D721Med (cell line): ENCODE data around the gene TMEM52B.

Source experiments
- DNase-seq: peaks from one replicate; pipeline ENCODE4 v3.0.0; 2011; ENCODE audit warnings: low spot score; ENCODE audit not compliant: insufficient read length
- FAIRE-seq: peaks from 2 replicates; lab custom pipeline; 2011; peaks lifted over from hg19 to GRCh38; lab: Jason Lieb, UNC
- TF ChIP-seq, protein P1 (sequence below): IDR thresholded peaks from 2 replicates; pipeline ENCODE4 v1.5.1; 2012; ENCODE audit warnings: mild to moderate bottlenecking, control low read depth; ENCODE audit not compliant: insufficient read depth; ENCODE audit errors: missing control alignments

The TMEM52B gene

DNA sequence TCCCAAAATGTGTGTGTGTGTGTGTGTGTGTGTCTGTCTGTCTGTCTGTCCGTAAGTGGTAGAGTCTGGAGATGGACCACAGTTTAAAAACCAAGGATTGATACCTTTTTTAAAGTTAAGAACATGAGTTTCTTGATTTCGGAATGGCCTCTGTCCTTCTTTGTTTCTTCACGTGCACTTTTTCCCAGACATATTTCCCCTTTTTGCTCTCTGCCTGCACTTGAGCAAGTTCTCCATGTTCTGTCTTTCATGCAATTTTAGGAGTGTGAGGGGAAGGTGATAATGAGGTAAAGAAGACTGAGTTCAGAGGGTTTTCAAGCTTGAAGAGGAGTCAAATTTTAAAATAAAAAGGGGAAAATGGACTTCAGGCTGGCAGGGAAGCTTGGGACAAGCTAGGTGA is 19.6 kb upstream of the TMEM52B start:
- FAIRE-seq = no peak
- TF ChIP-seq, protein P1, sequence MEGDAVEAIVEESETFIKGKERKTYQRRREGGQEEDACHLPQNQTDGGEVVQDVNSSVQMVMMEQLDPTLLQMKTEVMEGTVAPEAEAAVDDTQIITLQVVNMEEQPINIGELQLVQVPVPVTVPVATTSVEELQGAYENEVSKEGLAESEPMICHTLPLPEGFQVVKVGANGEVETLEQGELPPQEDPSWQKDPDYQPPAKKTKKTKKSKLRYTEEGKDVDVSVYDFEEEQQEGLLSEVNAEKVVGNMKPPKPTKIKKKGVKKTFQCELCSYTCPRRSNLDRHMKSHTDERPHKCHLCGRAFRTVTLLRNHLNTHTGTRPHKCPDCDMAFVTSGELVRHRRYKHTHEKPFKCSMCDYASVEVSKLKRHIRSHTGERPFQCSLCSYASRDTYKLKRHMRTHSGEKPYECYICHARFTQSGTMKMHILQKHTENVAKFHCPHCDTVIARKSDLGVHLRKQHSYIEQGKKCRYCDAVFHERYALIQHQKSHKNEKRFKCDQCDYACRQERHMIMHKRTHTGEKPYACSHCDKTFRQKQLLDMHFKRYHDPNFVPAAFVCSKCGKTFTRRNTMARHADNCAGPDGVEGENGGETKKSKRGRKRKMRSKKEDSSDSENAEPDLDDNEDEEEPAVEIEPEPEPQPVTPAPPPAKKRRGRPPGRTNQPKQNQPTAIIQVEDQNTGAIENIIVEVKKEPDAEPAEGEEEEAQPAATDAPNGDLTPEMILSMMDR = no peak
- no peak for DNase-seq

- TF ChIP-seq, protein P1 = no peak
- no peak for DNase-seq
- FAIRE-seq = no peak
These were observed 18.0 kb upstream of the TMEM52B start for GRCh38 chr12:10160617-10161385.

GRCh38 chr12:10163084-10163483 is 15.7 kb upstream of the TMEM52B start:
- FAIRE-seq (no peak), DNase-seq (no peak)
- TF ChIP-seq, protein P1 = no peak

DNA sequence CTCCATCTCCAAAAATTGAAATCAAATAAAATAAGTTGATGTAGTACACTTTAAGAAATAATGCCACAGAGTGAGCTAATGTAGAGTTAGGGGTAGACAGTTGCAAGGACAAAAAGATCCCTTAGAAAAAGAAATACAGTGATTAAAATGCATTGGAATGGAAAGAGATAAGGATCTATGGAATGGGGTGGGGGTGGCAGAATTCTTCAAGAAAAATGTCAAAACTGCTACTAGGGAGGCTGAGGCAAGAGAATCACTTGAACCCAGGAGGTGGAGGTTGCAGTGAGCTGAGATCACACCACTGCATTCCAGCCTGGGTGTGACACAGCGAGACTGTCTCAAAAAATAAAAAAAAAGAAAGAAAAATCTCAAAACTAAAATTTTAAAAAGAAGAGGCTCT is 13.4 kb upstream of the TMEM52B start:
- DNase-seq = no peak
- TF ChIP-seq, protein P1 = no peak
- FAIRE-seq = no peak

DNA sequence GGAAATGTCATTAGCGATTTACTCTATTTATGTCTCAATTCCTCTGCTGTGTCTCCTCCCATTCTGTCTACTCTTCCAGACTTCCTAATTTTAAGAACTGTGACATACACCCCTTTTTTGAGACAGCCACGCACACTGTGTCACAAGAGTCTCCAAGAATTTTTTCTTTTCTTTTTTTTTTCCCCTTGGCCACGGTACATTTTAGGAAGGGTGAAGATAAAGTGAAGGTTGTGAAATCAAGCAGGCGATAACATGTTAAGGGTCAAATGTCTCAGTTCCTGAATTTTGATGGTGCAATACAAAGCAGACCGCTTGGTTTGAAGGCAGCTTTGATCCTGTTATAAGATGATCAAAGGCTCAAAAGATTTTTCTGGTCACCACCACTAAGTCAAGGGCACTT is 11.2 kb upstream of the TMEM52B start:
- FAIRE-seq = no peak
- TF ChIP-seq, protein P1 = no peak

DNA sequence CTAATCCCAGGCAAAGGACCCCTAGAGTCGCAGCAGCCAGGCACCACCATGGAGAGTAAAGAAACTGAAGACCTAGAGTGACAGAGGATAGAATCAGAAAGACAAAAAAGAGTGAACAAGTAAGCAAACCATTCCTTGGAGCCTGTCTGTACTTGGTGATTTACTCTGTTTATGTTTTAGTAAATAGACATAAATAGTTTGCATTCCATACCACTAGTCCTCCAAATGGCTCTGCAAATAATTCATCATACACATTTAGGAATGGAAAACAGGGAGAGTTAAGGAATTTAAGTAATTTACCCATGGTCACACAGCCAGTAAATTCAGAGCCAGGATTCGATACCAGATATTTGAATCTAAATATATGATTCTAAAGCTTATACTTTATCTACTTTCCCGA is 9.7 kb upstream of the TMEM52B start:
- TF ChIP-seq, protein P1 = no peak
- DNase-seq (no peak), FAIRE-seq (no peak)

More for the DNA sequence above, 11.2 kb upstream of the TMEM52B start:
- no peak for DNase-seq

DNA sequence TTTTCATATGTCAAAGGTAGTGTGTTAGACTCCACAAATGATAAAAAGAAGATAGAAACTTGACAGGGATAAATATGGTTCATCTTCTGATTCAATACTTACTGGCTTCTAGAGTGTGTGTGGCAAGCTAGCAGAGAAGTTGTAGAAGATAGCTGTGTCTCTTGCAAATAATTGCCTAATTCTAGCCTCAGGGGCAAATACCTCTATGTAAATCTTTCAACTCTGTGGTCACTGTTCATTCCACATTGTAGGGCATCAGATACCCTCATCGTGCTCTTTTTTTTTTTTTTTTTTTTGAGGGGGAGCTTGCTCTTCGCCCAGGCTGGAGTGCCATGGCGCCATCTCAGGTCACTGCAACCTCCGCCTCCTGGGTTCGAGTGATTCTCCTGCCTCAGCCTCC is 8.6 kb upstream of the TMEM52B start:
- TF ChIP-seq, protein P1 = no peak
- no peak for DNase-seq
- no peak for FAIRE-seq
